A549 (cell line): ENCODE results near the gene WASF2.
"Not testable (repeated sequence)": the region's sequence is repeated elsewhere in the genome, so short reads cannot be mapped to it uniquely, and the experiment has no call there.

Experiments used
- BHLHE40 ChIP-seq: IDR thresholded peaks from 2 replicates; pipeline ENCODE4 v1.6.1; 2012; ENCODE audit warnings: low read depth, low read length, inconsistent platforms
- CEBPB ChIP-seq, 2 experiments: fragments of >200 bp in 1 of 2; sonication (Bioruptor Twin) in 1 of 2; formaldehyde crosslinking in 1 of 2; IDR thresholded peaks; 2 replicates each; pipeline ENCODE4 v1.6.1; 2012 to 2016
- HDAC2 ChIP-seq: fragments of 200-600 bp; sonication (generic); IDR thresholded peaks from 2 replicates; pipeline ENCODE4 v1.6.1; 2016
- HOXB13 ChIP-seq: fragments of 250-450 bp; sonication (Bioruptor Pico); IDR thresholded peaks from 2 replicates; pipeline ENCODE4 v1.5.0; 2020; ENCODE audit warnings: low read depth, mild to moderate bottlenecking, moderate library complexity
- JUN ChIP-seq, 2 experiments: fragments of >200 bp; sonication (Bioruptor Twin); formaldehyde crosslinking; IDR thresholded peaks; 2 replicates in 1 of 2; 3 replicates in 1 of 2; pipeline ENCODE4 v1.6.1; 2016 to 2017
- MAFK ChIP-seq: fragments of 450-650 bp; IDR thresholded peaks from 2 replicates; pipeline ENCODE4 v1.6.1; 2014; ENCODE audit not compliant: partially characterized antibody
- POLR2A ChIP-seq: IDR thresholded peaks from 2 replicates; pipeline ENCODE4 v1.6.1; 2012; ENCODE audit warnings: mild to moderate bottlenecking, low read length
- RNF2 ChIP-seq: fragments of 200-600 bp; sonication (generic); IDR thresholded peaks from 2 replicates; pipeline ENCODE4 v1.6.1; 2016; ENCODE audit warnings: low read depth, mild to moderate bottlenecking, antibody characterized with exemption, moderate library complexity, borderline replicate concordance
- ZC3H11A ChIP-seq: fragments of 450-650 bp; IDR thresholded peaks from 2 replicates; pipeline ENCODE4 v1.6.1; 2014; ENCODE audit warnings: antibody characterized with exemption, mild to moderate bottlenecking
- TF ChIP-seq, protein P1 (sequence below): fragments of >200 bp; sonication (Bioruptor Twin); formaldehyde crosslinking; IDR thresholded peaks from 3 replicates; pipeline ENCODE4 v1.5.1; 2016
- TF ChIP-seq, protein P2 (sequence below): IDR thresholded peaks from 2 replicates; pipeline ENCODE4 v1.6.1; 2012
- TF ChIP-seq, protein P3 (sequence below): fragments of 200-600 bp; sonication (generic); IDR thresholded peaks from 2 replicates; pipeline ENCODE4 v1.6.1; 2016; ENCODE audit warnings: antibody characterized with exemption, mild to moderate bottlenecking, moderate library complexity
- TF ChIP-seq, protein P4 (sequence below): fragments of >200 bp; sonication (Bioruptor Twin); formaldehyde crosslinking; IDR thresholded peaks from 3 replicates; pipeline ENCODE4 v1.6.1; 2016

DNA sequence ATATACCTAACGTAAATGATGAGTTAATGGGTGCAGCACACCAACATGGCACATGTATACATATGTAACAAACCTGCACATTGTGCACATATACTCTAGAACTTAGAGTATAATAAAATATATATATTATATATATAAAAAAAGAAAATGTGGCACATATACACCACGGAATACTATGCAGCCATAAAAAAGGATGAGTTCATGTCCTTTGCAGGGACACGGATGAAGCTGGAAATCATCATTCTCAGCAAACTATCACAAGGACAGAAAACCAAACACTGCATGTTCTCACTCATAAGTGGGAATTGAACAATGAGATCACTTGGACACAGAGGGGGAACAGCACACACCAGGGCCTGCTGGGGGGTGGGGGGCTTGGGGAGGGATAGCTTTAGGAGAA lies 105.2 kb downstream of the WASF2 start:
- not testable (repeated sequence) for TF ChIP-seq POLR2A; ZC3H11A; RNF2; MAFK; HDAC2; CEBPB (IDR thresholded peaks at IDR 0.05); HOXB13 (CRISPR knock-in tag); BHLHE40; JUN (IDR thresholded peaks at IDR 0.05)
- TF ChIP-seq, protein P1, sequence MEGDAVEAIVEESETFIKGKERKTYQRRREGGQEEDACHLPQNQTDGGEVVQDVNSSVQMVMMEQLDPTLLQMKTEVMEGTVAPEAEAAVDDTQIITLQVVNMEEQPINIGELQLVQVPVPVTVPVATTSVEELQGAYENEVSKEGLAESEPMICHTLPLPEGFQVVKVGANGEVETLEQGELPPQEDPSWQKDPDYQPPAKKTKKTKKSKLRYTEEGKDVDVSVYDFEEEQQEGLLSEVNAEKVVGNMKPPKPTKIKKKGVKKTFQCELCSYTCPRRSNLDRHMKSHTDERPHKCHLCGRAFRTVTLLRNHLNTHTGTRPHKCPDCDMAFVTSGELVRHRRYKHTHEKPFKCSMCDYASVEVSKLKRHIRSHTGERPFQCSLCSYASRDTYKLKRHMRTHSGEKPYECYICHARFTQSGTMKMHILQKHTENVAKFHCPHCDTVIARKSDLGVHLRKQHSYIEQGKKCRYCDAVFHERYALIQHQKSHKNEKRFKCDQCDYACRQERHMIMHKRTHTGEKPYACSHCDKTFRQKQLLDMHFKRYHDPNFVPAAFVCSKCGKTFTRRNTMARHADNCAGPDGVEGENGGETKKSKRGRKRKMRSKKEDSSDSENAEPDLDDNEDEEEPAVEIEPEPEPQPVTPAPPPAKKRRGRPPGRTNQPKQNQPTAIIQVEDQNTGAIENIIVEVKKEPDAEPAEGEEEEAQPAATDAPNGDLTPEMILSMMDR = not testable (repeated sequence)
- TF ChIP-seq, protein P2, sequence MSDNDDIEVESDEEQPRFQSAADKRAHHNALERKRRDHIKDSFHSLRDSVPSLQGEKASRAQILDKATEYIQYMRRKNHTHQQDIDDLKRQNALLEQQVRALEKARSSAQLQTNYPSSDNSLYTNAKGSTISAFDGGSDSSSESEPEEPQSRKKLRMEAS = not testable (repeated sequence)
- TF ChIP-seq, protein P3, sequence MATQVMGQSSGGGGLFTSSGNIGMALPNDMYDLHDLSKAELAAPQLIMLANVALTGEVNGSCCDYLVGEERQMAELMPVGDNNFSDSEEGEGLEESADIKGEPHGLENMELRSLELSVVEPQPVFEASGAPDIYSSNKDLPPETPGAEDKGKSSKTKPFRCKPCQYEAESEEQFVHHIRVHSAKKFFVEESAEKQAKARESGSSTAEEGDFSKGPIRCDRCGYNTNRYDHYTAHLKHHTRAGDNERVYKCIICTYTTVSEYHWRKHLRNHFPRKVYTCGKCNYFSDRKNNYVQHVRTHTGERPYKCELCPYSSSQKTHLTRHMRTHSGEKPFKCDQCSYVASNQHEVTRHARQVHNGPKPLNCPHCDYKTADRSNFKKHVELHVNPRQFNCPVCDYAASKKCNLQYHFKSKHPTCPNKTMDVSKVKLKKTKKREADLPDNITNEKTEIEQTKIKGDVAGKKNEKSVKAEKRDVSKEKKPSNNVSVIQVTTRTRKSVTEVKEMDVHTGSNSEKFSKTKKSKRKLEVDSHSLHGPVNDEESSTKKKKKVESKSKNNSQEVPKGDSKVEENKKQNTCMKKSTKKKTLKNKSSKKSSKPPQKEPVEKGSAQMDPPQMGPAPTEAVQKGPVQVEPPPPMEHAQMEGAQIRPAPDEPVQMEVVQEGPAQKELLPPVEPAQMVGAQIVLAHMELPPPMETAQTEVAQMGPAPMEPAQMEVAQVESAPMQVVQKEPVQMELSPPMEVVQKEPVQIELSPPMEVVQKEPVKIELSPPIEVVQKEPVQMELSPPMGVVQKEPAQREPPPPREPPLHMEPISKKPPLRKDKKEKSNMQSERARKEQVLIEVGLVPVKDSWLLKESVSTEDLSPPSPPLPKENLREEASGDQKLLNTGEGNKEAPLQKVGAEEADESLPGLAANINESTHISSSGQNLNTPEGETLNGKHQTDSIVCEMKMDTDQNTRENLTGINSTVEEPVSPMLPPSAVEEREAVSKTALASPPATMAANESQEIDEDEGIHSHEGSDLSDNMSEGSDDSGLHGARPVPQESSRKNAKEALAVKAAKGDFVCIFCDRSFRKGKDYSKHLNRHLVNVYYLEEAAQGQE = not testable (repeated sequence)
- TF ChIP-seq, protein P4, sequence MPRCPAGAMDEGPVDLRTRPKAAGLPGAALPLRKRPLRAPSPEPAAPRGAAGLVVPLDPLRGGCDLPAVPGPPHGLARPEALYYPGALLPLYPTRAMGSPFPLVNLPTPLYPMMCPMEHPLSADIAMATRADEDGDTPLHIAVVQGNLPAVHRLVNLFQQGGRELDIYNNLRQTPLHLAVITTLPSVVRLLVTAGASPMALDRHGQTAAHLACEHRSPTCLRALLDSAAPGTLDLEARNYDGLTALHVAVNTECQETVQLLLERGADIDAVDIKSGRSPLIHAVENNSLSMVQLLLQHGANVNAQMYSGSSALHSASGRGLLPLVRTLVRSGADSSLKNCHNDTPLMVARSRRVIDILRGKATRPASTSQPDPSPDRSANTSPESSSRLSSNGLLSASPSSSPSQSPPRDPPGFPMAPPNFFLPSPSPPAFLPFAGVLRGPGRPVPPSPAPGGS = not testable (repeated sequence)
